ACC112 (cell line): ENCODE results near the gene NSD2.

ENCODE experiments used
- H2AFZ ChIP-seq: fragments of 200-600 bp; sonication (generic); one replicate; pipeline ENCODE4 v1.6.0; 2017; ENCODE audit warnings: antibody characterized with exemption, low read length; ENCODE audit not compliant: unreplicated experiment
- H3K27ac ChIP-seq: fragments of 200-600 bp; sonication (generic); 2 replicates; pipeline ENCODE4 v1.5.1; 2014; ENCODE audit warnings: low read depth, mild to moderate bottlenecking, antibody characterized with exemption, low read length, moderate library complexity
- H3K27me3 ChIP-seq: fragments of 200-600 bp; sonication (generic); 2 replicates; pipeline ENCODE4 v1.6.1; 2014; ENCODE audit warnings: mild to moderate bottlenecking, antibody characterized with exemption, low read length, moderate library complexity, mixed read lengths; ENCODE audit not compliant: insufficient read depth
- H3K36me3 ChIP-seq: fragments of 200-600 bp; sonication (generic); 2 replicates; pipeline ENCODE4 v1.6.1; 2016; ENCODE audit warnings: mild to moderate bottlenecking, antibody characterized with exemption, low read length, moderate library complexity, mixed read lengths; ENCODE audit not compliant: insufficient read depth
- H3K4me1 ChIP-seq: fragments of 200-600 bp; sonication (generic); one replicate; pipeline ENCODE4 v1.6.1; 2016; ENCODE audit warnings: low read length, mixed read lengths; ENCODE audit not compliant: insufficient read depth, unreplicated experiment, control insufficient read depth
- H3K4me3 ChIP-seq: fragments of 200-600 bp; sonication (generic); 2 replicates; pipeline ENCODE4 v1.5.1; 2014; ENCODE audit warnings: mild to moderate bottlenecking, low read depth, low read length
- H3K79me2 ChIP-seq: fragments of 200-600 bp; sonication (generic); one replicate; pipeline ENCODE4 v1.6.0; 2016; ENCODE audit warnings: low read length; ENCODE audit not compliant: control insufficient read depth, unreplicated experiment, insufficient read depth

Gene NSD2

GRCh38 chr4:1985294-1985693 lies 114.1 kb downstream of the NSD2 start:
- no peaks in the 10 kb centered on the region for H3K79me2 ChIP-seq
- no peak overlapping the region for H3K4me3 ChIP-seq
- no peak overlapping the region for H3K27ac ChIP-seq
- peaks cover 8% of the 10 kb centered on the region for H3K4me1 ChIP-seq
- no peak overlapping the region for H2AFZ ChIP-seq
- no peaks in the 10 kb centered on the region for H3K27me3 ChIP-seq
- H3K36me3 ChIP-seq: peaks cover 15% of the 10 kb centered on the region

- Histone ChIP-seq H3K36me3 (peaks cover 13% of the 10 kb centered on the region), H3K4me3 (no peak overlapping the region), H3K4me1 (peaks cover 8% of the 10 kb centered on the region), H3K27me3 (no peaks in the 10 kb centered on the region), H3K79me2 (no peaks in the 10 kb centered on the region), H2AFZ (no peak overlapping the region), H3K27ac (no peak overlapping the region)
Observed at GRCh38 chr4:1985780-1986577, 114.8 kb downstream of the NSD2 start.

DNA sequence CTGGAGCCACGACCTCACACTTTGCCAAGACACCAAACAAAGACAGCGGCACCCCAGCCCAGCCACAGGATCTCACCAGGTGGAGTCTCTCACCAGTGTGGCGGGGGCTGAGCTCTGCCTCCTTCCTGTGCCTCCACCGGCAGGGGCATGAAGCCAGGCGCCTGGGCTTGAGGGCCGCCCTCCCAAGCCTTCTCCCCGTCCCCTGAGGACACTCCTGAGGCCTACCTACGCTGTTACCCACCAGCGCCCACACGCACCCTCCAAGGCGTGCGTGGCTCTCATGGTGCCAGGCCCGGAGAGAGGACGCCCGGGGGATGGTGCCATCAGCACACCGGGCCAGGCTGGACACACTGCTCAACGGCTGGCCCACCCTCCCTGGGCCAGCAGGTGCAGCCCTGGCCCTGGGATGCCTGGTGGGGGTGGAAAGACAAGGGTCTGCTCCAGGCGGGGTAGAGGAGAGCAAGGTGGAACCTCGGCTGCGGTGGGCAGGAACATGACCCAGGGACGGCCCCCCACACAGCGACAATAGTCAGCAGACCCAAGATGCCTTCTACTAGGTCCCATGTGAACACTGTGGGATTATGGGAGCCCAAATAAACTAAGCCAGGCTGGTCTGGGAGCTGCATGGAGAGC lies 115.5 kb downstream of the NSD2 start:
- Histone ChIP-seq H3K4me1 (peaks cover 3% of the 10 kb centered on the region), H3K4me3 (no peak overlapping the region), H3K27me3 (no peaks in the 10 kb centered on the region), H3K36me3 (peaks cover 5% of the 10 kb centered on the region; the same call in 1 of the 2 replicates), H3K27ac (no peak overlapping the region), H2AFZ (no peak overlapping the region), H3K79me2 (no peaks in the 10 kb centered on the region)

DNA sequence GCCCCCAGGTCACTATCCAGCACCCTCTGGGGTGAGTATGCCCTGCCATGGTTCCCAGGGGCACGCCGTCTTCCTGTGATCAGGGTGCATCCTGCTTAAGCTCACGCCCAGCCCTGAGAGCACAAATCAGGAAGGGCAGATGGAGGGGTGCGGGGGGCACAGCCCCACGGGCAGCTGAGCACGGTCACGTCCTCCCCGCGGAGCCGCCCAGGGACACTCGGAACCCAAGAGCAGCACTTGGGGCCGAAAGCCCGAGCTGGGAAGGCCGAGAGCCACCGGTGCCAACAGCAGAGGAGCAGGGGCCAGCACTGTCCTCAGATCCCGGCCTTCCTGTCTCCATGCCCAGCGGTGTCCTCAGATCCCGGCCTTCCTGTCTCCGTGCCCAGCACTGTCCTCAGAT lies 116.1 kb downstream of the NSD2 start:
- Histone ChIP-seq H3K27ac (no peak overlapping the region), H3K4me3 (no peak overlapping the region), H3K36me3 (peaks cover 4% of the 10 kb centered on the region; the same call in 1 of the 2 replicates), H3K4me1 (no peaks in the 10 kb centered on the region), H3K27me3 (no peaks in the 10 kb centered on the region), H2AFZ (no peak overlapping the region), H3K79me2 (peaks cover 1% of the 10 kb centered on the region)

GRCh38 chr4:1987721-1988326 lies 116.6 kb downstream of the NSD2 start:
- no peaks in the 10 kb centered on the region for H3K4me1 ChIP-seq
- H3K27ac ChIP-seq: no peak overlapping the region
- H3K79me2 ChIP-seq: peaks cover 4% of the 10 kb centered on the region
- no peak overlapping the region for H2AFZ ChIP-seq
- no peak overlapping the region for H3K4me3 ChIP-seq
- H3K36me3 ChIP-seq: peaks cover 4% of the 10 kb centered on the region; the same call in 1 of the 2 replicates
- no peaks in the 10 kb centered on the region for H3K27me3 ChIP-seq

DNA sequence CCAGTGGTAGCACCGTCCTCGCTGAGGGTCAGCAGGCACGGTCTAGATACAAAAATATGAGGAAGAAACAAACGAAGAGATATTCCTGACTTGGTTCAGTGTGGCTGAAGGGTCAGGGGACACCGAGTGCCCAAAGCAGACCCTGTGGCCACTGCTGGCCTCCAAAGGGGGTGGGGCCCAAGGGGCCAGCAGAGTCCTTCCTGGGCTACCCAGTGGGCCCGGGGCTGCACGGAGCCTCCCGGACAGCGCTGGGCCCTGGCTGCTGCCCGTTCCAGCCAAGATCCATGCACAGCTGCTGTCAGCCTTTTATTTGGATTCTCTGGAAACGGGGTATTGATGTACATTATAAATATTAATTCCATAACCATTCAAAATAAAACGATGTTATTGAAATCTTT lies 117.1 kb downstream of the NSD2 start:
- peaks cover 3% of the 10 kb centered on the region; the same call in 1 of the 2 replicates for H3K36me3 ChIP-seq

GRCh38 chr4:1989533-1990347 lies 118.5 kb downstream of the NSD2 start:
- Histone ChIP-seq H3K79me2 (peaks cover 4% of the 10 kb centered on the region), H3K27ac (no peak overlapping the region), H3K36me3 (no peaks in the 10 kb centered on the region), H3K4me3 (no peak overlapping the region), H3K27me3 (no peaks in the 10 kb centered on the region), H3K4me1 (no peaks in the 10 kb centered on the region), H2AFZ (no peak overlapping the region)

More for the DNA sequence above, 117.1 kb downstream of the NSD2 start:
- H3K27me3 ChIP-seq: no peaks in the 10 kb centered on the region
- no peak overlapping the region for H3K4me3 ChIP-seq
- no peak overlapping the region for H2AFZ ChIP-seq
- peaks cover 4% of the 10 kb centered on the region for H3K79me2 ChIP-seq
- H3K27ac ChIP-seq: no peak overlapping the region
- no peaks in the 10 kb centered on the region for H3K4me1 ChIP-seq

DNA sequence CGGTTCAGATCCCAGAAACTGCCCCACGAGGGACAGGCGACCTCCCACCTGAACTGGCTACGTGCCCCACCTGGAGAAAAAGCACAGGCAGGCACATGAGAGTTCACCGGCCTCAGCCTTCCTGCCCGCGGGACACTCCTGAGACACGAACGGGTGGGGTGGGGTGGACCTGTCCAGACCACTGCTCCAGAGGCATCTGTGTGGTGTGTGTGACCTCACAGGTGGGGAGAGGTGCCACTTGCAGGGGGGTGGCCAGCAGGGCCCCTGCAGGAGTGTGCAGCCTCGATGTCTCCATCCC lies 119.1 kb downstream of the NSD2 start:
- H3K27ac ChIP-seq: no peak overlapping the region
- H3K4me1 ChIP-seq: no peaks in the 10 kb centered on the region
- no peak overlapping the region for H2AFZ ChIP-seq
- H3K27me3 ChIP-seq: no peaks in the 10 kb centered on the region
- H3K79me2 ChIP-seq: peaks cover 6% of the 10 kb centered on the region
- H3K36me3 ChIP-seq: no peaks in the 10 kb centered on the region
- no peak overlapping the region for H3K4me3 ChIP-seq

- Histone ChIP-seq H3K4me3 (no peak overlapping the region), H3K79me2 (peaks cover 9% of the 10 kb centered on the region), H3K4me1 (no peaks in the 10 kb centered on the region), H3K36me3 (no peaks in the 10 kb centered on the region), H3K27me3 (no peaks in the 10 kb centered on the region), H2AFZ (no peak overlapping the region), H3K27ac (no peak overlapping the region)
Observed at GRCh38 chr4:1990676-1991075, 119.5 kb downstream of the NSD2 start.

- H3K27me3 ChIP-seq: no peaks in the 10 kb centered on the region
- H3K4me1 ChIP-seq: no peaks in the 10 kb centered on the region
- no peak overlapping the region for H2AFZ ChIP-seq
- peaks cover 10% of the 10 kb centered on the region for H3K79me2 ChIP-seq
- no peaks in the 10 kb centered on the region; the same call in 1 of the 2 replicates for H3K36me3 ChIP-seq
- H3K4me3 ChIP-seq: no peak overlapping the region
- H3K27ac ChIP-seq: no peak overlapping the region
Observed at GRCh38 chr4:1991087-1991486, 119.9 kb downstream of the NSD2 start.
